H9 (cell line): Measurements from ENCODE around the gene SCGB2B2. TPM values are rescaled to one million over a fixed set of nuclear protein-coding genes. Genes with fewer than 3 reads are reported as not detected.

Experiments
- DNase-seq: peaks from one replicate; pipeline ENCODE4 v3.0.0-alpha.2; 2017
- H2AFZ ChIP-seq: one replicate; pipeline ENCODE4 v1.6.1; 2013; ENCODE audit warnings: mild to moderate bottlenecking, low read length, control low read depth, moderate library complexity
- H2AK5ac ChIP-seq: 2 replicates; pipeline ENCODE4 v1.6.1; 2013; ENCODE audit warnings: low read length, control low read depth, mixed read lengths; ENCODE audit not compliant: insufficient read length
- H2BK120ac ChIP-seq: one replicate; pipeline ENCODE4 v1.6.1; 2013; ENCODE audit warnings: low read depth, mild to moderate bottlenecking, low read length, control low read depth, inconsistent platforms; ENCODE audit not compliant: poor library complexity, severe bottlenecking
- H2BK12ac ChIP-seq: 2 replicates; pipeline ENCODE4 v1.6.1; 2013; ENCODE audit warnings: low read length, control low read depth, mixed read lengths, low read depth; ENCODE audit not compliant: insufficient read length
- H2BK15ac ChIP-seq: 2 replicates; pipeline ENCODE4 v1.6.1; 2013; ENCODE audit warnings: low read depth, low read length, control low read depth
- H2BK20ac ChIP-seq: one replicate; pipeline ENCODE4 v1.6.1; 2013; ENCODE audit warnings: low read depth, mild to moderate bottlenecking, low read length, control low read depth, inconsistent platforms; ENCODE audit not compliant: poor library complexity, severe bottlenecking
- H2BK5ac ChIP-seq: 2 replicates; pipeline ENCODE4 v1.6.1; 2013; ENCODE audit warnings: low read length, control low read depth, mixed read lengths; ENCODE audit not compliant: insufficient read length
- H3K14ac ChIP-seq: 2 replicates; pipeline ENCODE4 v1.6.1; 2013; ENCODE audit warnings: low read length, control low read depth; ENCODE audit not compliant: insufficient read depth
- H3K18ac ChIP-seq: 2 replicates; pipeline ENCODE4 v1.6.1; 2013; ENCODE audit warnings: low read depth, mild to moderate bottlenecking, mixed read lengths, low read length, control low read depth; ENCODE audit not compliant: insufficient read length
- H3K23ac ChIP-seq: 2 replicates; pipeline ENCODE4 v1.6.1; 2013; ENCODE audit warnings: low read length, control low read depth, mixed read lengths, low read depth; ENCODE audit not compliant: insufficient read length
- H3K23me2 ChIP-seq: 2 replicates; pipeline ENCODE4 v1.6.1; 2013; ENCODE audit warnings: low read depth, mild to moderate bottlenecking, mixed read lengths, low read length, control low read depth; ENCODE audit not compliant: insufficient read length, poor library complexity, severe bottlenecking
- H3K27ac ChIP-seq: 2 replicates; pipeline ENCODE4 v1.5.1; 2013; ENCODE audit warnings: low read length, control low read depth, mixed read lengths, low read depth; ENCODE audit not compliant: insufficient read length
- H3K27me3 ChIP-seq: 2 replicates; pipeline ENCODE4 v1.6.1; 2013; ENCODE audit warnings: low read length, control low read depth, inconsistent platforms; ENCODE audit not compliant: insufficient read depth
- H3K4ac ChIP-seq: 2 replicates; pipeline ENCODE4 v1.6.1; 2013; ENCODE audit warnings: low read depth, mild to moderate bottlenecking, control low read depth, inconsistent platforms, low read length, moderate library complexity
- H3K4me1 ChIP-seq: 2 replicates; pipeline ENCODE4 v1.6.1; 2013; ENCODE audit warnings: low read length, control low read depth, inconsistent platforms; ENCODE audit not compliant: insufficient read depth
- H3K4me2 ChIP-seq: 2 replicates; pipeline ENCODE4 v1.6.1; 2013; ENCODE audit warnings: low read length, control low read depth, mixed read lengths; ENCODE audit not compliant: insufficient read length, insufficient read depth
- H3K56ac ChIP-seq: 2 replicates; pipeline ENCODE4 v1.6.1; 2013; ENCODE audit warnings: low read depth, mild to moderate bottlenecking, mixed read lengths, low read length, control low read depth; ENCODE audit not compliant: insufficient read length
- H3K79me1 ChIP-seq: 2 replicates; pipeline ENCODE4 v1.6.1; 2013; ENCODE audit warnings: low read depth, mild to moderate bottlenecking, moderate library complexity, low read length, control low read depth, inconsistent platforms; ENCODE audit not compliant: insufficient read depth, poor library complexity, severe bottlenecking
- H3K79me2 ChIP-seq: 2 replicates; pipeline ENCODE4 v1.6.1; 2013; ENCODE audit warnings: low read length, control low read depth, inconsistent platforms; ENCODE audit not compliant: insufficient read depth
- H3K9ac ChIP-seq: 2 replicates; pipeline ENCODE4 v1.6.1; 2013; ENCODE audit warnings: low read length, control low read depth, mixed read lengths; ENCODE audit not compliant: insufficient read length; ENCODE audit errors: extremely low read depth
- H3K9me3 ChIP-seq: one replicate; pipeline ENCODE4 v1.6.1; 2013; ENCODE audit warnings: low read depth, low read length, inconsistent platforms; ENCODE audit not compliant: control insufficient read depth
- H3T11ph ChIP-seq: one replicate; pipeline ENCODE4 v1.6.1; 2013; ENCODE audit warnings: mild to moderate bottlenecking, low read length, control low read depth, inconsistent platforms
- H4K20me1 ChIP-seq: one replicate; pipeline ENCODE4 v1.6.1; 2013; ENCODE audit not compliant: control insufficient read depth, insufficient read length, insufficient read depth
- H4K5ac ChIP-seq: 2 replicates; pipeline ENCODE4 v1.6.1; 2013; ENCODE audit warnings: low read depth, mild to moderate bottlenecking, mixed read lengths, low read length, control low read depth; ENCODE audit not compliant: insufficient read length
- H4K8ac ChIP-seq: replicated peaks from 2 replicates; pipeline ENCODE4 v1.6.1; 2013; ENCODE audit warnings: low read length, control low read depth, mixed read lengths, low read depth; ENCODE audit not compliant: insufficient read length
- H4K91ac ChIP-seq: 2 replicates; pipeline ENCODE4 v1.6.1; 2013; ENCODE audit warnings: low read depth, mild to moderate bottlenecking, moderate library complexity, mixed read lengths, low read length, control low read depth; ENCODE audit not compliant: insufficient read length
- H3K27ac Mint-ChIP-seq, 3 experiments: 2 replicates in 2 of 3; 3 replicates in 1 of 3; pipeline ENCODE4 v1.8.0; 2020 to 2021; ENCODE audit warnings: mixed read lengths in 3 of 3, mild to moderate bottlenecking in 1 of 3, moderate library complexity in 1 of 3
- H3K27me3 Mint-ChIP-seq: 2 replicates; pipeline ENCODE4 v1.8.0; 2021; ENCODE audit warnings: low read depth, mild to moderate bottlenecking, moderate library complexity, mixed read lengths
- H3K36me3 Mint-ChIP-seq, 3 experiments: 2 replicates in 2 of 3; 3 replicates in 1 of 3; pipeline ENCODE4 v1.8.0; 2020 to 2021; ENCODE audit warnings: low read depth in 3 of 3, mixed read lengths in 3 of 3; ENCODE audit not compliant: insufficient read depth in 1 of 3
- H3K4me1 Mint-ChIP-seq, 2 experiments: 2 replicates each; pipeline ENCODE4 v1.8.0; 2020; ENCODE audit warnings: mixed read lengths in 2 of 2
- H3K4me3 Mint-ChIP-seq, 2 experiments: 2 replicates in 1 of 2; 3 replicates in 1 of 2; pipeline ENCODE4 v1.8.0; 2020 to 2021; ENCODE audit warnings: mild to moderate bottlenecking in 2 of 2, mixed read lengths in 2 of 2, moderate library complexity in 1 of 2
- H3K9me3 Mint-ChIP-seq, 2 experiments: 2 replicates in 1 of 2; 3 replicates in 1 of 2; pipeline ENCODE4 v1.8.0; 2020; ENCODE audit warnings: mild to moderate bottlenecking in 2 of 2, mixed read lengths in 2 of 2, moderate library complexity in 1 of 2
- CTCF ChIP-seq: fragments of 200-600 bp; sonication (generic); conservative IDR thresholded peaks from 3 replicates; pipeline ENCODE4 v1.8.0; 2021; ENCODE audit warnings: antibody characterized with exemption, mild to moderate bottlenecking
- WGBS: extraction: QIAGEN DNeasy Blood & Tissue Kit; methylation state at CpG from one replicate; pipeline ENCODE4 v1.1.7; 2013; ENCODE audit warnings: missing lambda C conversion rate, low lambda C conversion rate, mixed read lengths; ENCODE audit not compliant: insufficient read length; ENCODE audit errors: extremely low coverage; 5-methylcytosine and 5-hydroxymethylcytosine counted together
- total RNA-seq: library from RNA; stranded (reverse); gene quantifications from 2 replicates; pipeline ENCODE4 v1.2.1, GENCODE V29; 2021

SCGB2B2 gene
- total RNA-seq, 1 experiment from 2014 or later: not detected

GRCh38 chr19:34675919-34676318 is 1.0 kb downstream of the SCGB2B2 start:
- Mint-ChIP-seq H3K4me3 (no peak overlapping the region; a peak in 1 of 5 replicates), H3K27me3 (peaks cover 25% of the 10 kb centered on the region), H3K9me3 (peaks cover 22 to 28% of the 10 kb centered on the region in 2 experiments), H3K36me3 (peaks cover 22 to 27% (median 25%) of the 10 kb centered on the region in 3 experiments), H3K4me1 (peaks cover 11 to 12% of the 10 kb centered on the region in 2 experiments), H3K27ac (no peak overlapping the region; a peak in 1 of 7 replicates)
- H4K8ac ChIP-seq: no peak overlapping the region
- H3K18ac ChIP-seq: no peak overlapping the region
- H3K4ac ChIP-seq: no peak overlapping the region
- no peak overlapping the region for H3K56ac ChIP-seq
- no CpG with 5 or more reads among the region's 9 CpGs for WGBS
- H3K4me1 ChIP-seq: peaks cover 4% of the 10 kb centered on the region; the same call in 1 of the 2 replicates
- no peak overlapping the region for H2BK5ac ChIP-seq
- H3K79me2 ChIP-seq: no peaks in the 10 kb centered on the region
- no peaks in the 10 kb centered on the region for H3K79me1 ChIP-seq
- H3T11ph ChIP-seq: no peak overlapping the region
- H4K5ac ChIP-seq: no peak overlapping the region
- H2BK20ac ChIP-seq: no peak overlapping the region
- H4K91ac ChIP-seq: no peak overlapping the region
- no peak for DNase-seq
- H2BK120ac ChIP-seq: no peak overlapping the region
- no peak overlapping the region for H2AFZ ChIP-seq
- no peaks in the 10 kb centered on the region for H4K20me1 ChIP-seq
- H2BK15ac ChIP-seq: no peak overlapping the region
- no peaks in the 10 kb centered on the region for H3K27me3 ChIP-seq
- TF ChIP-seq CTCF: no peak
- H3K9me3 ChIP-seq: no peaks in the 10 kb centered on the region
- no peak overlapping the region for H3K9ac ChIP-seq
- H2AK5ac ChIP-seq: no peak overlapping the region
- H2BK12ac ChIP-seq: no peak overlapping the region
- H3K23ac ChIP-seq: no peak overlapping the region
- no peak overlapping the region for H3K27ac ChIP-seq
- H3K14ac ChIP-seq: no peak overlapping the region
- no peak overlapping the region for H3K4me2 ChIP-seq
- H3K23me2 ChIP-seq: peaks cover 18% of the 10 kb centered on the region
